Osteoblast (primary cell): ENCODE measurements around the gene CCDC91. TPM values are rescaled to one million over a fixed set of nuclear protein-coding genes. Genes with fewer than 3 reads are reported as not detected.

ENCODE experiments used
- DNase-seq: peaks from one replicate; pipeline ENCODE4 v3.0.0; 2011; ENCODE audit warnings: low spot score, mixed read lengths; ENCODE audit not compliant: insufficient read length; ENCODE audit errors: missing footprints
- H2AFZ ChIP-seq: 2 replicates; pipeline ENCODE4 v1.6.0; 2011; ENCODE audit warnings: mild to moderate bottlenecking, low read length
- H3K27ac ChIP-seq: 2 replicates; pipeline ENCODE4 v1.5.1; 2011; ENCODE audit warnings: mild to moderate bottlenecking, low read depth, low read length, moderate library complexity
- H3K27me3 ChIP-seq: 2 replicates; pipeline ENCODE4 v1.6.0; 2012; ENCODE audit warnings: mild to moderate bottlenecking, control low read depth, inconsistent platforms, low read length, moderate library complexity; ENCODE audit not compliant: insufficient read depth
- H3K36me3 ChIP-seq: 2 replicates; pipeline ENCODE4 v1.5.1; 2011; ENCODE audit warnings: mild to moderate bottlenecking, low read length, control low read depth, moderate library complexity; ENCODE audit not compliant: insufficient read depth
- H3K4me1 ChIP-seq: 2 replicates; pipeline ENCODE4 v1.5.1; 2011; ENCODE audit warnings: mild to moderate bottlenecking, low read length, control low read depth, moderate library complexity; ENCODE audit not compliant: insufficient read depth
- H3K4me2 ChIP-seq: 2 replicates; pipeline ENCODE4 v1.6.0; 2011; ENCODE audit warnings: mild to moderate bottlenecking, low read length; ENCODE audit not compliant: insufficient read depth
- H3K4me3 ChIP-seq: fragments of 200-600 bp; sonication (generic); 3 replicates; pipeline ENCODE4 v1.5.1; 2012; ENCODE audit warnings: mild to moderate bottlenecking, low read length, inconsistent platforms; ENCODE audit not compliant: insufficient read depth
- H3K79me2 ChIP-seq: 2 replicates; pipeline ENCODE4 v1.6.0; 2012; ENCODE audit warnings: mild to moderate bottlenecking, low read length, control low read depth, inconsistent platforms; ENCODE audit not compliant: insufficient read depth
- H3K9me3 ChIP-seq: 2 replicates; pipeline ENCODE4 v1.5.1; 2011; ENCODE audit warnings: low read depth, low read length, control low read depth
- H4K20me1 ChIP-seq: 2 replicates; pipeline ENCODE4 v1.6.0; 2012; ENCODE audit warnings: mild to moderate bottlenecking, low read length, control low read depth; ENCODE audit not compliant: insufficient read depth
- total RNA-seq: library from RNA; depleted of rRNA; stranded (reverse); fragments of >200 nt; gene quantifications from 2 replicates; pipeline ENCODE4 v1.2.3, GENCODE V29; 2012
- TF ChIP-seq, protein P1 (sequence below): IDR thresholded peaks from 2 replicates; pipeline ENCODE4 v1.5.1; 2011; ENCODE audit warnings: mild to moderate bottlenecking, low read depth, low read length, moderate library complexity; ENCODE audit errors: extremely low read depth

CCDC91 gene
- total RNA-seq, 1 donor, result 36.2 TPM

DNA sequence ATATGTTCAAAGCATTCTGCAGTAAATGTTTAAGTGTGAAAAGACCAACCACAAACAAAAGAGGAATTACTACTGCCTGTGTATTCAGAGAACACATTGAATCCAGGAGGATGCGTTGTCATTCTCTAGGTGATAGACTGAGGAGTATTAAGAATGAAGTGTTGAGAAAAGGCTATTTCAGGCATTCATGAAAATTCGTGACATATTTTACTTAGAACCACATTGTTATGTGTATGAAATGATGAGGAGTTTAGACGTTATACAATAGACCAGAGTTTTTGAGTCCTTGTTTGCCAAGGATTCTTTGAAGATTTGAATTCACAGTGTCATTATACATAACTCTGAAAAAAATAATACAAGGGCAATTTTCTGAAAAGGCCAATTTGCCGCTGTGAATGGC lies 251.8 kb downstream of the CCDC91 start:
- no peaks in the 10 kb centered on the region for H3K9me3 ChIP-seq
- no peaks in the 10 kb centered on the region for H4K20me1 ChIP-seq
- H3K4me1 ChIP-seq, result peaks cover 4% of the 10 kb centered on the region
- H3K79me2 ChIP-seq, result no peaks in the 10 kb centered on the region
- H3K36me3 ChIP-seq, result no peaks in the 10 kb centered on the region
- H2AFZ ChIP-seq, result no peak overlapping the region
- H3K27ac ChIP-seq, result no peak overlapping the region
- no peak for DNase-seq
- TF ChIP-seq, protein P1, sequence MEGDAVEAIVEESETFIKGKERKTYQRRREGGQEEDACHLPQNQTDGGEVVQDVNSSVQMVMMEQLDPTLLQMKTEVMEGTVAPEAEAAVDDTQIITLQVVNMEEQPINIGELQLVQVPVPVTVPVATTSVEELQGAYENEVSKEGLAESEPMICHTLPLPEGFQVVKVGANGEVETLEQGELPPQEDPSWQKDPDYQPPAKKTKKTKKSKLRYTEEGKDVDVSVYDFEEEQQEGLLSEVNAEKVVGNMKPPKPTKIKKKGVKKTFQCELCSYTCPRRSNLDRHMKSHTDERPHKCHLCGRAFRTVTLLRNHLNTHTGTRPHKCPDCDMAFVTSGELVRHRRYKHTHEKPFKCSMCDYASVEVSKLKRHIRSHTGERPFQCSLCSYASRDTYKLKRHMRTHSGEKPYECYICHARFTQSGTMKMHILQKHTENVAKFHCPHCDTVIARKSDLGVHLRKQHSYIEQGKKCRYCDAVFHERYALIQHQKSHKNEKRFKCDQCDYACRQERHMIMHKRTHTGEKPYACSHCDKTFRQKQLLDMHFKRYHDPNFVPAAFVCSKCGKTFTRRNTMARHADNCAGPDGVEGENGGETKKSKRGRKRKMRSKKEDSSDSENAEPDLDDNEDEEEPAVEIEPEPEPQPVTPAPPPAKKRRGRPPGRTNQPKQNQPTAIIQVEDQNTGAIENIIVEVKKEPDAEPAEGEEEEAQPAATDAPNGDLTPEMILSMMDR, result no peak
- H3K4me2 ChIP-seq, result no peak overlapping the region
- H3K27me3 ChIP-seq, result no peaks in the 10 kb centered on the region
- no peak overlapping the region for H3K4me3 ChIP-seq

DNA sequence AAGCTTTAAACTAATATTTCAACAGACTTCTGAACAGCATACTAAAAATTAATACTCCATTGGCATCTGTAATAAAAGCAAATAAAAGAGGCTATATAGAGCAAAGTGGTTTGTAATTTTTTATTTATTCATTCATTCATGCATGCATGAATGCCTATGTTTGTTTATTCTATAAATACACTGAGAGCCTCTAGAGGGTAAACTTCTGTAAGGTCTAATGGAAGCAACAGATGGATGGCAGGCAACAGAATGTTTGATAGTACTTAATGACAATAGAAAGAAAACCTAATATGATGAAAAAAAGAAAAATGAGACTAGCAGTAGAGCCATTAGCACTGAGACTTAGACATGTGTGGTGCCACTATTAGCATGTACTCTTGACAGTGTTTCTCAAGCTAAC lies 253.1 kb downstream of the CCDC91 start:
- Histone ChIP-seq H4K20me1 (no peaks in the 10 kb centered on the region), H3K36me3 (no peaks in the 10 kb centered on the region), H3K9me3 (no peaks in the 10 kb centered on the region), H3K4me2 (no peak overlapping the region), H3K27ac (no peak overlapping the region), H2AFZ (no peak overlapping the region), H3K27me3 (no peaks in the 10 kb centered on the region), H3K4me1 (peaks cover 4% of the 10 kb centered on the region), H3K79me2 (no peaks in the 10 kb centered on the region), H3K4me3 (no peak overlapping the region)
- TF ChIP-seq, protein P1, result no peak
- DNase-seq, result no peak

DNA sequence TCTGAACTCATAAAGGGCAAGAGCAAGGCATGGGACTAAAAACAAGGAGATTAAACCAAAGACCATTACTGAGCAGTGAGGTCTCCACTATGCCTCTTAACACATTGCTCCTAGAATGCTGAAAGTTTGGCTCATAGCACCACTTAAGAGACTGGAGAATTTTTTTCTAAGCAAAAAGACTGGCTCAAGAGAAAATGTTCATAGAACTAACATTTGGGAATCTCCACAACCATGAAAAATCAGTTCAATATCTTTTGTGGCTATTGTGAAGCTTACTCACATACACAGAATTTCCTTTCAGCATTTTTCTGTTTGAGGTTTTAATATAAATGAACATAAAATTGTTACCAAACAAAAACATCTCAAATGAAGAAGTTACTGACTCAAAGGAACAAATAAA lies 255.8 kb downstream of the CCDC91 start:
- TF ChIP-seq, protein P1, result no peak
- no peak overlapping the region for H3K4me3 ChIP-seq
- H3K4me1 ChIP-seq, result peaks cover 4% of the 10 kb centered on the region
- no peaks in the 10 kb centered on the region for H3K9me3 ChIP-seq
- H4K20me1 ChIP-seq, result no peaks in the 10 kb centered on the region
- H3K79me2 ChIP-seq, result no peaks in the 10 kb centered on the region
- H2AFZ ChIP-seq, result no peak overlapping the region
- no peak overlapping the region for H3K4me2 ChIP-seq
- H3K27me3 ChIP-seq, result no peaks in the 10 kb centered on the region
- H3K36me3 ChIP-seq, result no peaks in the 10 kb centered on the region
- H3K27ac ChIP-seq, result no peak overlapping the region
- DNase-seq, result no peak

DNA sequence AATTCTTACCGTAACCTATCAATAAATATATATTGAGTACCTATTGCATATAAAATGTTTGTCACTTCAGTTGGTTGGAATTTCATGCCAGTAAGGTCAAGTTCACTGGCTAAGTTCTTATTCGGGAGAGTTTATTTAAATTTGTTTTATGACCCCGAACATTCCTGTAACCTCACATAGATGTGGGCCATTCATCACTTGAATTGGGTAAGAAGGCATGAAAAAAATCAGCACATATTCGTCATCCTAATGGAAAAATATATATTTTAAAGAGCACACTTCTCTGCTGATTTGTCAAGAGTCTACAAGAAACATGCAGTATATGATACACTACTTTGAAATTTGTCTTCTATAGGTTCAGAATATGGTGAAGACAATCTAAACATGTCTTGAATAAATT lies 263.4 kb downstream of the CCDC91 start:
- no peak for DNase-seq
- H2AFZ ChIP-seq, result no peak overlapping the region
- H3K79me2 ChIP-seq, result no peaks in the 10 kb centered on the region
- no peaks in the 10 kb centered on the region for H3K36me3 ChIP-seq
- TF ChIP-seq, protein P1, result no peak
- no peaks in the 10 kb centered on the region for H3K4me1 ChIP-seq
- no peak overlapping the region for H3K4me2 ChIP-seq
- no peak overlapping the region for H3K4me3 ChIP-seq
- H4K20me1 ChIP-seq, result no peaks in the 10 kb centered on the region
- H3K27me3 ChIP-seq, result no peaks in the 10 kb centered on the region
- no peaks in the 10 kb centered on the region for H3K9me3 ChIP-seq
- no peak overlapping the region for H3K27ac ChIP-seq
